Ovary (tissue), 3 donors: ENCODE measurements around the gene POU1F1.

Source experiments
- EP300 ChIP-seq: sonication (generic); formaldehyde crosslinking; IDR thresholded peaks from one replicate; pipeline ENCODE4 v1.6.1; 2017; ENCODE audit warnings: antibody characterized with exemption
- POLR2A ChIP-seq: fragments of 450-650 bp; IDR thresholded peaks from one replicate; pipeline ENCODE4 v1.6.1; 2017; ENCODE audit warnings: antibody characterized with exemption, mild to moderate bottlenecking, moderate library complexity
- TF ChIP-seq, protein P1 (sequence below), 3 donors: fragments of 450-650 bp in 2 of 3; fragments of 200-600 bp in 1 of 3; IDR thresholded peaks; one replicate each; pipeline versions ENCODE4 v1.5.1 to v1.8.0; 2016 to 2022; ENCODE audit warnings: antibody characterized with exemption in 3 of 3, mild to moderate bottlenecking in 1 of 3
- donor health status: DM: no; HTN: no; CAD: no.

DNA sequence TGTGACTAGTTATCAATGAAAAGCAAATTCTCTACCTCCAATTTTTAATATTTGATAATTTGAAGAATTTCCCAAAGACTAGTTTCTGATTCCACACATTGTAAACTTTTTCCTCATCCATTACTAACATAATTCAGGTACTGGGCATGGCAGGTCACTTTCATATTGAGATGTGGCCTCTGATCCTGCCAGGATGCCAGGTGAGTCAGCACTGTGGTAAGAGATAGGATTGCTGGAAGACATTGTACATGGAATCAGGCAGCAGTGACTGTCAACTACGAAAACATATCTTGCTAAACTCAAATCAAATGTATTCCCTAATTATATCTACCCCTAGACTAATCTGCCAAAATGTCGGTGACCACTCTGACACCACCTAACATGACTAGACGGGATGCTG lies 33.2 kb upstream of the POU1F1 start:
- TF ChIP-seq POLR2A = no peak
- no peak for TF ChIP-seq EP300
- TF ChIP-seq, protein P1, sequence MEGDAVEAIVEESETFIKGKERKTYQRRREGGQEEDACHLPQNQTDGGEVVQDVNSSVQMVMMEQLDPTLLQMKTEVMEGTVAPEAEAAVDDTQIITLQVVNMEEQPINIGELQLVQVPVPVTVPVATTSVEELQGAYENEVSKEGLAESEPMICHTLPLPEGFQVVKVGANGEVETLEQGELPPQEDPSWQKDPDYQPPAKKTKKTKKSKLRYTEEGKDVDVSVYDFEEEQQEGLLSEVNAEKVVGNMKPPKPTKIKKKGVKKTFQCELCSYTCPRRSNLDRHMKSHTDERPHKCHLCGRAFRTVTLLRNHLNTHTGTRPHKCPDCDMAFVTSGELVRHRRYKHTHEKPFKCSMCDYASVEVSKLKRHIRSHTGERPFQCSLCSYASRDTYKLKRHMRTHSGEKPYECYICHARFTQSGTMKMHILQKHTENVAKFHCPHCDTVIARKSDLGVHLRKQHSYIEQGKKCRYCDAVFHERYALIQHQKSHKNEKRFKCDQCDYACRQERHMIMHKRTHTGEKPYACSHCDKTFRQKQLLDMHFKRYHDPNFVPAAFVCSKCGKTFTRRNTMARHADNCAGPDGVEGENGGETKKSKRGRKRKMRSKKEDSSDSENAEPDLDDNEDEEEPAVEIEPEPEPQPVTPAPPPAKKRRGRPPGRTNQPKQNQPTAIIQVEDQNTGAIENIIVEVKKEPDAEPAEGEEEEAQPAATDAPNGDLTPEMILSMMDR (IDR thresholded peaks at IDR 0.05) = no peak
